ENCODE data around the gene WFDC9. TPM values are rescaled to one million over a fixed set of nuclear protein-coding genes. Genes with fewer than 3 reads are reported as not detected.

Gene WFDC9
- total and polyA plus RNA-seq, 2 of the 8 experiments (the other 6 are each of a cell fraction or from before 2014, with no cell fraction given) = not detected

- TF ChIP-seq, protein P1, sequence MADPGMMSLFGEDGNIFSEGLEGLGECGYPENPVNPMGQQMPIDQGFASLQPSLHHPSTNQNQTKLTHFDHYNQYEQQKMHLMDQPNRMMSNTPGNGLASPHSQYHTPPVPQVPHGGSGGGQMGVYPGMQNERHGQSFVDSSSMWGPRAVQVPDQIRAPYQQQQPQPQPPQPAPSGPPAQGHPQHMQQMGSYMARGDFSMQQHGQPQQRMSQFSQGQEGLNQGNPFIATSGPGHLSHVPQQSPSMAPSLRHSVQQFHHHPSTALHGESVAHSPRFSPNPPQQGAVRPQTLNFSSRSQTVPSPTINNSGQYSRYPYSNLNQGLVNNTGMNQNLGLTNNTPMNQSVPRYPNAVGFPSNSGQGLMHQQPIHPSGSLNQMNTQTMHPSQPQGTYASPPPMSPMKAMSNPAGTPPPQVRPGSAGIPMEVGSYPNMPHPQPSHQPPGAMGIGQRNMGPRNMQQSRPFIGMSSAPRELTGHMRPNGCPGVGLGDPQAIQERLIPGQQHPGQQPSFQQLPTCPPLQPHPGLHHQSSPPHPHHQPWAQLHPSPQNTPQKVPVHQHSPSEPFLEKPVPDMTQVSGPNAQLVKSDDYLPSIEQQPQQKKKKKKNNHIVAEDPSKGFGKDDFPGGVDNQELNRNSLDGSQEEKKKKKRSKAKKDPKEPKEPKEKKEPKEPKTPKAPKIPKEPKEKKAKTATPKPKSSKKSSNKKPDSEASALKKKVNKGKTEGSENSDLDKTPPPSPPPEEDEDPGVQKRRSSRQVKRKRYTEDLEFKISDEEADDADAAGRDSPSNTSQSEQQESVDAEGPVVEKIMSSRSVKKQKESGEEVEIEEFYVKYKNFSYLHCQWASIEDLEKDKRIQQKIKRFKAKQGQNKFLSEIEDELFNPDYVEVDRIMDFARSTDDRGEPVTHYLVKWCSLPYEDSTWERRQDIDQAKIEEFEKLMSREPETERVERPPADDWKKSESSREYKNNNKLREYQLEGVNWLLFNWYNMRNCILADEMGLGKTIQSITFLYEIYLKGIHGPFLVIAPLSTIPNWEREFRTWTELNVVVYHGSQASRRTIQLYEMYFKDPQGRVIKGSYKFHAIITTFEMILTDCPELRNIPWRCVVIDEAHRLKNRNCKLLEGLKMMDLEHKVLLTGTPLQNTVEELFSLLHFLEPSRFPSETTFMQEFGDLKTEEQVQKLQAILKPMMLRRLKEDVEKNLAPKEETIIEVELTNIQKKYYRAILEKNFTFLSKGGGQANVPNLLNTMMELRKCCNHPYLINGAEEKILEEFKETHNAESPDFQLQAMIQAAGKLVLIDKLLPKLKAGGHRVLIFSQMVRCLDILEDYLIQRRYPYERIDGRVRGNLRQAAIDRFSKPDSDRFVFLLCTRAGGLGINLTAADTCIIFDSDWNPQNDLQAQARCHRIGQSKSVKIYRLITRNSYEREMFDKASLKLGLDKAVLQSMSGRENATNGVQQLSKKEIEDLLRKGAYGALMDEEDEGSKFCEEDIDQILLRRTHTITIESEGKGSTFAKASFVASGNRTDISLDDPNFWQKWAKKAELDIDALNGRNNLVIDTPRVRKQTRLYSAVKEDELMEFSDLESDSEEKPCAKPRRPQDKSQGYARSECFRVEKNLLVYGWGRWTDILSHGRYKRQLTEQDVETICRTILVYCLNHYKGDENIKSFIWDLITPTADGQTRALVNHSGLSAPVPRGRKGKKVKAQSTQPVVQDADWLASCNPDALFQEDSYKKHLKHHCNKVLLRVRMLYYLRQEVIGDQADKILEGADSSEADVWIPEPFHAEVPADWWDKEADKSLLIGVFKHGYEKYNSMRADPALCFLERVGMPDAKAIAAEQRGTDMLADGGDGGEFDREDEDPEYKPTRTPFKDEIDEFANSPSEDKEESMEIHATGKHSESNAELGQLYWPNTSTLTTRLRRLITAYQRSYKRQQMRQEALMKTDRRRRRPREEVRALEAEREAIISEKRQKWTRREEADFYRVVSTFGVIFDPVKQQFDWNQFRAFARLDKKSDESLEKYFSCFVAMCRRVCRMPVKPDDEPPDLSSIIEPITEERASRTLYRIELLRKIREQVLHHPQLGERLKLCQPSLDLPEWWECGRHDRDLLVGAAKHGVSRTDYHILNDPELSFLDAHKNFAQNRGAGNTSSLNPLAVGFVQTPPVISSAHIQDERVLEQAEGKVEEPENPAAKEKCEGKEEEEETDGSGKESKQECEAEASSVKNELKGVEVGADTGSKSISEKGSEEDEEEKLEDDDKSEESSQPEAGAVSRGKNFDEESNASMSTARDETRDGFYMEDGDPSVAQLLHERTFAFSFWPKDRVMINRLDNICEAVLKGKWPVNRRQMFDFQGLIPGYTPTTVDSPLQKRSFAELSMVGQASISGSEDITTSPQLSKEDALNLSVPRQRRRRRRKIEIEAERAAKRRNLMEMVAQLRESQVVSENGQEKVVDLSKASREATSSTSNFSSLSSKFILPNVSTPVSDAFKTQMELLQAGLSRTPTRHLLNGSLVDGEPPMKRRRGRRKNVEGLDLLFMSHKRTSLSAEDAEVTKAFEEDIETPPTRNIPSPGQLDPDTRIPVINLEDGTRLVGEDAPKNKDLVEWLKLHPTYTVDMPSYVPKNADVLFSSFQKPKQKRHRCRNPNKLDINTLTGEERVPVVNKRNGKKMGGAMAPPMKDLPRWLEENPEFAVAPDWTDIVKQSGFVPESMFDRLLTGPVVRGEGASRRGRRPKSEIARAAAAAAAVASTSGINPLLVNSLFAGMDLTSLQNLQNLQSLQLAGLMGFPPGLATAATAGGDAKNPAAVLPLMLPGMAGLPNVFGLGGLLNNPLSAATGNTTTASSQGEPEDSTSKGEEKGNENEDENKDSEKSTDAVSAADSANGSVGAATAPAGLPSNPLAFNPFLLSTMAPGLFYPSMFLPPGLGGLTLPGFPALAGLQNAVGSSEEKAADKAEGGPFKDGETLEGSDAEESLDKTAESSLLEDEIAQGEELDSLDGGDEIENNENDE (IDR thresholded peaks at IDR 0.05; ENCODE audit: insufficient replicate concordance, low read length) = no peak
- TF ChIP-seq CHD1 (IDR thresholded peaks at IDR 0.05; ENCODE audit: low read depth, low read length) = no peak
- no peak for TF ChIP-seq BCL11A (IDR thresholded peaks at IDR 0.05; ENCODE audit: low read depth in 2 of 2, low read length in 2 of 2)
- no peak for TF ChIP-seq SP2 (IDR thresholded peaks at IDR 0.05; ENCODE audit: low read length)
- TF ChIP-seq, protein P2, sequence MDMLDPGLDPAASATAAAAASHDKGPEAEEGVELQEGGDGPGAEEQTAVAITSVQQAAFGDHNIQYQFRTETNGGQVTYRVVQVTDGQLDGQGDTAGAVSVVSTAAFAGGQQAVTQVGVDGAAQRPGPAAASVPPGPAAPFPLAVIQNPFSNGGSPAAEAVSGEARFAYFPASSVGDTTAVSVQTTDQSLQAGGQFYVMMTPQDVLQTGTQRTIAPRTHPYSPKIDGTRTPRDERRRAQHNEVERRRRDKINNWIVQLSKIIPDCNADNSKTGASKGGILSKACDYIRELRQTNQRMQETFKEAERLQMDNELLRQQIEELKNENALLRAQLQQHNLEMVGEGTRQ (IDR thresholded peaks at IDR 0.05; ENCODE audit: low read length) = no peak
- TF ChIP-seq TEAD4 (IDR thresholded peaks at IDR 0.05; ENCODE audit: low read depth, low read length) = peak; percentile 67; the same call in 1 of the 2 replicates
- TF ChIP-seq E2F6 (IDR thresholded peaks at IDR 0.05) = no peak
- no peak for TF ChIP-seq CBX5 (IDR thresholded peaks at IDR 0.05; ENCODE audit: low read depth, low read length)
- TF ChIP-seq SRF (IDR thresholded peaks at IDR 0.05; ENCODE audit: low read depth, low read length) = peak; percentile 90
- no peak for TF ChIP-seq CHD2 (IDR thresholded peaks at IDR 0.05; ENCODE audit: low read length)
These were observed 18.3 kb upstream of the WFDC9 start (continued) for GRCh38 chr20:45649312-45649863.
